ENCODE measurements around the gene KLK15. TPM values are rescaled to one million over a fixed set of nuclear protein-coding genes. Genes with fewer than 3 reads are reported as not detected.
A peak's percentile ranks its signal among the peaks of the same experiment; 100 is the strongest.

KLK15 gene
- total RNA-seq, 1 donor from 2014 or later: not detected

- Mint-ChIP-seq H3K27me3 (peaks cover 78% of the 10 kb centered on the region), H3K36me3 (no peaks in the 10 kb centered on the region), H3K4me3 (peak overlapping the region; percentile 52), H3K4me1 (ENCODE audit: unreplicated experiment) (peaks cover 13% of the 10 kb centered on the region), H3K27ac (peak overlapping the region; percentile 2), H3K9me3 (peaks cover 5% of the 10 kb centered on the region)
- DNase-seq (ENCODE audit: extremely low spot score, unreplicated experiment): no peak
- no peak for TF ChIP-seq CTCF (conservative IDR thresholded peaks at IDR 0.05)
Measured at GRCh38 chr19:50820549-50821247, 12.7 kb downstream of the KLK15 start.

- no peak for DNase-seq (ENCODE audit: extremely low spot score, unreplicated experiment)
- H3K4me3 Mint-ChIP-seq: peak overlapping the region; percentile 52
- H3K36me3 Mint-ChIP-seq: no peaks in the 10 kb centered on the region
- no peak for TF ChIP-seq CTCF (conservative IDR thresholded peaks at IDR 0.05)
- peaks cover 5% of the 10 kb centered on the region for H3K9me3 Mint-ChIP-seq
- peaks cover 13% of the 10 kb centered on the region for H3K4me1 Mint-ChIP-seq (ENCODE audit: unreplicated experiment)
- peaks cover 84% of the 10 kb centered on the region for H3K27me3 Mint-ChIP-seq
- peak overlapping the region; percentile 2 for H3K27ac Mint-ChIP-seq
Measured at GRCh38 chr19:50820086-50820485, 13.3 kb downstream of the KLK15 start.

- no peak for TF ChIP-seq CTCF (conservative IDR thresholded peaks at IDR 0.05)
- no peak overlapping the region for H3K27ac Mint-ChIP-seq
- DNase-seq (ENCODE audit: extremely low spot score, unreplicated experiment): no peak
- peaks cover 5% of the 10 kb centered on the region for H3K9me3 Mint-ChIP-seq
- H3K27me3 Mint-ChIP-seq: peaks cover 89% of the 10 kb centered on the region
- peaks cover 13% of the 10 kb centered on the region for H3K4me1 Mint-ChIP-seq (ENCODE audit: unreplicated experiment)
- H3K36me3 Mint-ChIP-seq: no peaks in the 10 kb centered on the region
- peak overlapping the region; percentile 52 for H3K4me3 Mint-ChIP-seq
Measured at GRCh38 chr19:50819636-50820035, 13.7 kb downstream of the KLK15 start.

GRCh38 chr19:50818859-50819472, 14.4 kb downstream of the KLK15 start:
- peaks cover 13% of the 10 kb centered on the region for H3K4me1 Mint-ChIP-seq (ENCODE audit: unreplicated experiment)
- no peak for TF ChIP-seq CTCF (conservative IDR thresholded peaks at IDR 0.05)
- peak overlapping the region; percentile 78 for H3K4me3 Mint-ChIP-seq
- no peak overlapping the region for H3K27ac Mint-ChIP-seq
- H3K36me3 Mint-ChIP-seq: no peaks in the 10 kb centered on the region
- H3K27me3 Mint-ChIP-seq: peaks cover 87% of the 10 kb centered on the region
- no peak for DNase-seq (ENCODE audit: extremely low spot score, unreplicated experiment)
- H3K9me3 Mint-ChIP-seq: peaks cover 5% of the 10 kb centered on the region

- TF ChIP-seq CTCF (conservative IDR thresholded peaks at IDR 0.05): no peak
Measured at GRCh38 chr19:50817941-50818858, 15.2 kb downstream of the KLK15 start.

More at GRCh38 chr19:50817941-50818858, 15.2 kb downstream of the KLK15 start:
- Mint-ChIP-seq H3K36me3 (no peaks in the 10 kb centered on the region), H3K27me3 (peaks cover 87% of the 10 kb centered on the region), H3K27ac (no peak overlapping the region), H3K4me3 (peak overlapping the region; percentile 78), H3K4me1 (ENCODE audit: unreplicated experiment) (peaks cover 13% of the 10 kb centered on the region), H3K9me3 (peaks cover 5% of the 10 kb centered on the region)
- DNase-seq (ENCODE audit: extremely low spot score, unreplicated experiment): no peak
